Measurements from ENCODE around the gene HS3ST2.

The HS3ST2 gene

GRCh38 chr16:22813948-22814710, at the start of gene HS3ST2:
HS3ST2 (plus strand) TSS chr16:22814162; CDS start chr16:22814611, 449 bp downstream.
- no peak within 1 kb of the TSS for H3K4me3 ChIP-seq (replicated peaks in 1 of 2; ENCODE audit: low read depth in 2 of 2, low read length in 2 of 2)

GRCh38 chr16:22764662-22765327, 49.2 kb upstream of the HS3ST2 start:
- TF ChIP-seq CTCF (IDR thresholded peaks at IDR 0.05; ENCODE audit: low read depth, low read length), result no peak
- DNase-seq (ENCODE audit: low read depth in 2 of 2), result no peak
- H3K4me3 ChIP-seq (replicated peaks in 1 of 2; ENCODE audit: low read depth in 2 of 2, low read length in 2 of 2), result no peak overlapping the region

More at GRCh38 chr16:22813948-22814710, at the start of gene HS3ST2:
- TF ChIP-seq CTCF (IDR thresholded peaks at IDR 0.05; ENCODE audit: low read depth, low read length), result no peak
- peak; percentile 0 to 2 for DNase-seq (ENCODE audit: low read depth in 2 of 2)

- no peak overlapping the region for H3K4me3 ChIP-seq (replicated peaks in 1 of 2; ENCODE audit: low read depth in 2 of 2, low read length in 2 of 2)
- DNase-seq (ENCODE audit: low read depth in 2 of 2), result no peak
- TF ChIP-seq CTCF (IDR thresholded peaks at IDR 0.05; ENCODE audit: low read depth, low read length), result no peak
These were observed 48.5 kb upstream of the HS3ST2 start for GRCh38 chr16:22765479-22765878.

GRCh38 chr16:22770866-22771265, 43.1 kb upstream of the HS3ST2 start:
- DNase-seq (ENCODE audit: low read depth in 2 of 2), result no peak
- no peak overlapping the region for H3K4me3 ChIP-seq (replicated peaks in 1 of 2; ENCODE audit: low read depth in 2 of 2, low read length in 2 of 2)
- TF ChIP-seq CTCF (IDR thresholded peaks at IDR 0.05; ENCODE audit: low read depth, low read length), result no peak

DNA sequence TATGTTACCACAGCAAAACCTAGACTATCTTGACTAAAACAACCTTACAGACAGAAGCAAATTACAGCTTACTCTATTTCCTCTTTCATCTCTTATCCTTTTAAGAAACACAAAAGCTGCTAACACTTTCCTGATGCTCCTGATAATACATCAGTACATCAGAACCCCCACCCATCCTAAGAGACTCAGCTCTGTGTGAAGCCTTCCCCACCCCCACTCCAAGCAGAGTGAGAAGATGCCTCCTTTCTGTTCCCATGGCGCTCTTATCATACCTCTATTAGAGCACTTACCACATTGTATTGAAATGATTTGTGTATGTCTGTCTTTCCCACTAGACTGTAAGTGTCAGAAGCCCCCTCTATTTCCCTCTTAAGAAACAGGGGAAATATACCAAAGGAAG, 42.4 kb upstream of the HS3ST2 start:
- no peak for DNase-seq (ENCODE audit: low read depth in 2 of 2)
- no peak overlapping the region for H3K4me3 ChIP-seq (replicated peaks in 1 of 2; ENCODE audit: low read depth in 2 of 2, low read length in 2 of 2)
- TF ChIP-seq CTCF (IDR thresholded peaks at IDR 0.05; ENCODE audit: low read depth, low read length), result no peak

- no peak for TF ChIP-seq CTCF (IDR thresholded peaks at IDR 0.05; ENCODE audit: low read depth, low read length)
- peak in 1 of 2 donors; percentile 0 for DNase-seq (ENCODE audit: low read depth in 2 of 2)
- H3K4me3 ChIP-seq (replicated peaks in 1 of 2; ENCODE audit: low read depth in 2 of 2, low read length in 2 of 2), result no peak overlapping the region
These were observed 38.6 kb upstream of the HS3ST2 start for GRCh38 chr16:22775220-22775922.
